CD14-positive monocyte (primary cell): ENCODE data around the gene NCOA5. TPM values are rescaled to one million over a fixed set of nuclear protein-coding genes. Genes with fewer than 3 reads are reported as not detected.

Source experiments
- DNase-seq, 3 donors: peaks; one replicate each; pipeline ENCODE4 v3.0.0-alpha.2; 2011 to 2022
- H2AFZ ChIP-seq: 2 replicates; pipeline ENCODE4 v1.6.0; 2012; ENCODE audit warnings: mild to moderate bottlenecking, low read depth, low read length, inconsistent platforms; ENCODE audit not compliant: insufficient read depth, poor library complexity, severe bottlenecking
- H3K27ac ChIP-seq, 2 donors: 1 replicate in 1 of 2; 2 replicates in 1 of 2; pipeline ENCODE4 v1.5.1; 2012 to 2013; ENCODE audit warnings: low read length in 2 of 2, control low read depth in 1 of 2, inconsistent platforms in 1 of 2, low read depth in 1 of 2, mild to moderate bottlenecking in 1 of 2
- H3K27me3 ChIP-seq, 2 donors: one replicate each; pipeline versions ENCODE4 v1.6.0 to v1.6.1; 2011 to 2013; ENCODE audit warnings: low read length in 2 of 2; ENCODE audit not compliant: control insufficient read depth in 2 of 2, insufficient read depth in 2 of 2
- H3K36me3 ChIP-seq, 2 donors: replicated peaks in 1 of 2; 1 replicate in 1 of 2; 2 replicates in 1 of 2; pipeline versions ENCODE4 v1.5.1 to v1.6.1; 2012 to 2013; ENCODE audit warnings: low read length in 2 of 2, control low read depth in 1 of 2, inconsistent platforms in 1 of 2, mild to moderate bottlenecking in 1 of 2; ENCODE audit not compliant: insufficient read depth in 2 of 2, control insufficient read depth in 1 of 2
- H3K4me1 ChIP-seq, 2 donors: 1 replicate in 1 of 2; 2 replicates in 1 of 2; pipeline versions ENCODE4 v1.5.1 to v1.6.1; 2012 to 2013; ENCODE audit warnings: low read length in 2 of 2, control low read depth in 1 of 2, inconsistent platforms in 1 of 2, mild to moderate bottlenecking in 1 of 2, moderate library complexity in 1 of 2; ENCODE audit not compliant: insufficient read depth in 2 of 2, control insufficient read depth in 1 of 2
- H3K4me2 ChIP-seq: replicated peaks from 2 replicates; pipeline ENCODE3; 2012; ENCODE audit warnings: low read length, moderate library complexity, mild to moderate bottlenecking; ENCODE audit not compliant: poor library complexity, severe bottlenecking; ENCODE audit errors: extremely low read depth
- H3K4me3 ChIP-seq, 3 experiments: fragments of 200-600 bp in 1 of 3; sonication (generic) in 1 of 3; replicated peaks in 1 of 3; 1 replicate in 2 of 3; 2 replicates in 1 of 3; pipeline ENCODE4 v1.5.1; 2011 to 2013; ENCODE audit warnings: low read length in 3 of 3, mild to moderate bottlenecking in 3 of 3, control low read depth in 2 of 3, low read depth in 2 of 3, inconsistent platforms in 1 of 3, moderate library complexity in 1 of 3
- H3K79me2 ChIP-seq: 2 replicates; pipeline ENCODE4 v1.6.0; 2012; ENCODE audit warnings: mild to moderate bottlenecking, control low read depth, inconsistent platforms, low read length, moderate library complexity; ENCODE audit not compliant: insufficient read depth
- H3K9ac ChIP-seq: 2 replicates; pipeline ENCODE4 v1.6.0; 2017; ENCODE audit warnings: low read length, mild to moderate bottlenecking; ENCODE audit not compliant: insufficient read depth, poor library complexity, severe bottlenecking
- H3K9me3 ChIP-seq, 2 donors: replicated peaks in 1 of 2; 1 replicate in 1 of 2; 2 replicates in 1 of 2; pipeline versions ENCODE4 v1.5.1 to v1.6.1; 2012 to 2013; ENCODE audit warnings: low read length in 2 of 2, control low read depth in 1 of 2; ENCODE audit not compliant: control insufficient read depth in 1 of 2, insufficient read depth in 1 of 2
- H4K20me1 ChIP-seq: 2 replicates; pipeline ENCODE4 v1.6.0; 2012; ENCODE audit warnings: mild to moderate bottlenecking, low read length, control low read depth, moderate library complexity; ENCODE audit not compliant: insufficient read depth
- H3K27ac Mint-ChIP-seq, 7 donors: one replicate each; pipeline ENCODE4 v1.8.0; 2020; ENCODE audit warnings: mild to moderate bottlenecking in 7 of 7, mixed read lengths in 7 of 7, moderate library complexity in 6 of 7, inconsistent platforms in 2 of 7
- H3K27me3 Mint-ChIP-seq, 3 donors: one replicate each; pipeline ENCODE4 v1.8.0; 2021 to 2022; ENCODE audit warnings: low read depth in 3 of 3, mild to moderate bottlenecking in 3 of 3, mixed read lengths in 3 of 3, moderate library complexity in 3 of 3, inconsistent platforms in 1 of 3
- H3K36me3 Mint-ChIP-seq, 2 donors: one replicate each; pipeline ENCODE4 v1.8.0; 2020; ENCODE audit warnings: mixed read lengths in 2 of 2, inconsistent platforms in 1 of 2, mild to moderate bottlenecking in 1 of 2
- H3K4me1 Mint-ChIP-seq: one replicate; pipeline ENCODE4 v1.8.0; 2020; ENCODE audit warnings: mild to moderate bottlenecking, mixed read lengths
- H3K4me3 Mint-ChIP-seq, 2 donors: one replicate each; pipeline ENCODE4 v1.8.0; 2020; ENCODE audit warnings: mild to moderate bottlenecking in 2 of 2, mixed read lengths in 2 of 2, moderate library complexity in 1 of 2
- H3K9me3 Mint-ChIP-seq, 7 donors: one replicate each; pipeline ENCODE4 v1.8.0; 2020 to 2022; ENCODE audit warnings: mixed read lengths in 7 of 7, mild to moderate bottlenecking in 6 of 7, moderate library complexity in 6 of 7, inconsistent platforms in 2 of 7
- WGBS: methylation state at CpG from one replicate; pipeline ENCODE4 v1.1.5; 2013; ENCODE audit warnings: missing lambda C conversion rate; ENCODE audit not compliant: insufficient coverage; 5-methylcytosine and 5-hydroxymethylcytosine counted together
- intact Hi-C, 2 donors: fragments of 100-400 bp; cut with micrococcal nuclease; formaldehyde crosslinking; loops; one replicate each; pipeline versions ENCODE4 v1.15.0 to v1.15.1; 2023
- polyA plus RNA-seq, 3 donors: library from polyadenylated mRNA; depleted of rRNA in 1 of 3; unstranded in 2 of 3; stranded (reverse) in 1 of 3; fragments of 300-500 nt in 2 of 3; fragments of >200 nt in 1 of 3; fragmentation: Illumina TruSeq in 2 of 3; gene quantifications; 1 replicate in 2 of 3; 2 replicates in 1 of 3; pipeline ENCODE4 v1.2.3, GENCODE V29; 2012 to 2021
- TF ChIP-seq, protein P1 (sequence below): fragments of 200-600 bp; IDR thresholded peaks from one replicate; pipeline ENCODE4 v1.8.0; 2022; ENCODE audit warnings: antibody characterized with exemption, mild to moderate bottlenecking

The NCOA5 gene
- polyA plus RNA-seq, 3 donors: 4.5 to 10.2 (median 6.0) TPM

DNA sequence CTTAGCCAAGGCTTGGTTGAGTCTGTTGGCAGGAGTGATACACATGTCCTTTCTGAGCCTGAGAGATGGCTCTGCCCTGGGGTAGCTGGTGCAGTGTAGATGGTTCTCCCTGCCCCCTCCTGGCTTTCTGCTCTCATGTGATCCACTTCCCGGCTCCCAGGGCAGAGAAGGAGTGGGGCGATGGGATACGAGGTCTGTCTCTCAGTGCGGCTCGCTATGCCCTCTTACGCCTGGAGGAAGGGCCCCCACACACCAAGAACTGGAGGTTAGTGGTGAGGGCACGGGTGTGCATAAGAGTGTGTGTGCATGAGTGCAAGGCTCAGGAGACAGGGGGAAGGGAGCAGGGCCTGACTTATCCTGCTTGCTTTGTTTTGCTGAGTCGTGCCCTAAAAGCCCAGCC lies 41.9 kb downstream of the NCOA5 start:
- Histone ChIP-seq H3K79me2 (no peaks in the 10 kb centered on the region), H2AFZ (no peak overlapping the region), H3K4me3 (no peak overlapping the region), H3K27me3 (no peaks in the 10 kb centered on the region), H3K4me1 (no peaks in the 10 kb centered on the region), H3K27ac (no peak overlapping the region), H3K4me2 (no peak overlapping the region), H3K36me3 (no peaks in the 10 kb centered on the region), H3K9ac (no peak overlapping the region), H3K9me3 (no peaks in the 10 kb centered on the region), H4K20me1 (no peaks in the 10 kb centered on the region)
- WGBS: no CpG with 5 or more reads among the region's 8 CpGs
- no peaks in the 10 kb centered on the region for H3K4me1 Mint-ChIP-seq
- H3K9me3 Mint-ChIP-seq: peaks cover 0 to 2% (median 0%) of the 10 kb centered on the region in 7 donors
- H3K4me3 Mint-ChIP-seq: no peak overlapping the region
- TF ChIP-seq, protein P1, sequence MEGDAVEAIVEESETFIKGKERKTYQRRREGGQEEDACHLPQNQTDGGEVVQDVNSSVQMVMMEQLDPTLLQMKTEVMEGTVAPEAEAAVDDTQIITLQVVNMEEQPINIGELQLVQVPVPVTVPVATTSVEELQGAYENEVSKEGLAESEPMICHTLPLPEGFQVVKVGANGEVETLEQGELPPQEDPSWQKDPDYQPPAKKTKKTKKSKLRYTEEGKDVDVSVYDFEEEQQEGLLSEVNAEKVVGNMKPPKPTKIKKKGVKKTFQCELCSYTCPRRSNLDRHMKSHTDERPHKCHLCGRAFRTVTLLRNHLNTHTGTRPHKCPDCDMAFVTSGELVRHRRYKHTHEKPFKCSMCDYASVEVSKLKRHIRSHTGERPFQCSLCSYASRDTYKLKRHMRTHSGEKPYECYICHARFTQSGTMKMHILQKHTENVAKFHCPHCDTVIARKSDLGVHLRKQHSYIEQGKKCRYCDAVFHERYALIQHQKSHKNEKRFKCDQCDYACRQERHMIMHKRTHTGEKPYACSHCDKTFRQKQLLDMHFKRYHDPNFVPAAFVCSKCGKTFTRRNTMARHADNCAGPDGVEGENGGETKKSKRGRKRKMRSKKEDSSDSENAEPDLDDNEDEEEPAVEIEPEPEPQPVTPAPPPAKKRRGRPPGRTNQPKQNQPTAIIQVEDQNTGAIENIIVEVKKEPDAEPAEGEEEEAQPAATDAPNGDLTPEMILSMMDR: no peak
- no peak for DNase-seq
- H3K27ac Mint-ChIP-seq: no peak overlapping the region
- intact Hi-C loops: no loop called here
- no peaks in the 10 kb centered on the region for H3K36me3 Mint-ChIP-seq
- peaks cover 11 to 23% (median 22%) of the 10 kb centered on the region in 3 donors for H3K27me3 Mint-ChIP-seq

DNA sequence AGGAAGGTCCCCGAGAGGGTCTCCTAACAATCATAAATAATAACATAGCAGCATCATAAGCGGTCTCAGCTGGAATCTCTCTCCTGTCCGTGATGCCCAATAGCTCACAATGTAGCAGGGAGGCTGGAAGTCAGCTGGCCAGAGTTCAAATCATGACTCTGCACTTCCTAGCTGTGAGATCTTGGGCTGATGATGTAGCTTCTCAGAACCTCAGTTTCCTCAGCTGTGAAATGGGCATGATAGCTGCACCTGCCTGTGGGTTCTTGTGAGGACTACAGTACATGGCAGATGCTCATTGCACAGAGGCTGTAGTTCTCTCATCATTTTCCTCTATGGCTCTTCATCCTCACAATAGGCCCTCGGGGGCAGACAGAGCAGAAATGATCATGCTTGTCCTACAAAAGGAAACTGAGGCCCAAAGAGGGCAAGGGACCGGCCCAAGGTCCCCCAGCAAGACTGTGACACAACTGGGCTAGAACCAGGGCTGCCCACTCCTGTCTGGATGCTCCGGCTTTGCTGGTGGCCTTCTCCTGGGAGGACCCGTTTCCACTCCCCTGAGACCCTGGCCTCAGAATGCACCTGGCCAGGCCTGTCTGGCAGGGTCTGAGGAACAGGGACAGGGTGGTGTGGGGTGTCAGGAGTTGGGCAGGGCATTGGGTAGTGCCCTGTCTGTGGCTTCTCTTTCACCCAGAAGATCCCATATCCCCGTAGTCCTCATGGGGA lies 43.0 kb downstream of the NCOA5 start:
- no peaks in the 10 kb centered on the region for H3K36me3 ChIP-seq
- no peaks in the 10 kb centered on the region for H4K20me1 ChIP-seq
- no peak overlapping the region for H3K4me3 Mint-ChIP-seq
- no peaks in the 10 kb centered on the region for H3K4me1 ChIP-seq
- no peaks in the 10 kb centered on the region for H3K9me3 ChIP-seq
- H3K27me3 Mint-ChIP-seq: peaks cover 12 to 27% (median 19%) of the 10 kb centered on the region in 3 donors
- TF ChIP-seq, protein P1: no peak
- DNase-seq: no peak
- H3K9me3 Mint-ChIP-seq: peaks cover 0 to under 1% (median 0%) of the 10 kb centered on the region in 7 donors
- H3K4me3 ChIP-seq: no peak overlapping the region
- 85% methylated on average over 5 of the region's 8 CpGs for WGBS
- H3K27ac Mint-ChIP-seq: no peak overlapping the region
- no peaks in the 10 kb centered on the region for H3K27me3 ChIP-seq
- H3K79me2 ChIP-seq: no peaks in the 10 kb centered on the region
- H3K9ac ChIP-seq: no peak overlapping the region
- intact Hi-C loops: no loop called here
- no peaks in the 10 kb centered on the region for H3K4me1 Mint-ChIP-seq
- no peak overlapping the region for H3K4me2 ChIP-seq
- H2AFZ ChIP-seq: no peak overlapping the region
- H3K36me3 Mint-ChIP-seq: no peaks in the 10 kb centered on the region
- H3K27ac ChIP-seq: no peak overlapping the region
